ENCODE data around the gene PPP2R2C. TPM values are rescaled to one million over a fixed set of nuclear protein-coding genes. Genes with fewer than 3 reads are reported as not detected.

PPP2R2C gene
- total and polyA plus RNA-seq, 10 of the 15 experiments (the other 5 are each of a cell fraction or from before 2014, with no cell fraction given): 0.13 to 0.15 TPM; not detected in 8

DNA sequence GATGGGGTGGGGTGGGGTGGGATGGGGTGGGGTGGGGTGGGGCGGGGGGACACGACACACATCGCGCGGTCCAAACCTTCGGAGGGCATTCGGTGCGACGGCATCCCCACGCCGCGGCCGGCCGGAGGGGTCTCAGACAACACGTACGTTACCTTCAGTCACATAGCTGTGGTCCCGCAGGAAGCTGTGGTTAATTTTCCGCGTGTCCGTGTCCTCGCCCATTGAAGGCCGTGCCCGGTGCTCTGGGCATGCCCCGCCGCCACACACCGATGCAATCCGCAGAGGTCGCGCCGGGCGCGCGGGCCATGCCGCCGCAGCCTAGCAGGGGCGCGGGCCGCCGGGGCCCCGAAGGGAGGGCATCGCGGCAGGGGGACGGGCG lies 417 bp downstream of the PPP2R2C start (continued):
- no peak for TF ChIP-seq NR2F1 (conservative IDR thresholded peaks at IDR 0.05)
- no peak for TF ChIP-seq RB1 (IDR thresholded peaks at IDR 0.05; ENCODE audit: borderline replicate concordance)
- TF ChIP-seq RUNX3 (IDR thresholded peaks at IDR 0.05; ENCODE audit: low read length): no peak

DNA sequence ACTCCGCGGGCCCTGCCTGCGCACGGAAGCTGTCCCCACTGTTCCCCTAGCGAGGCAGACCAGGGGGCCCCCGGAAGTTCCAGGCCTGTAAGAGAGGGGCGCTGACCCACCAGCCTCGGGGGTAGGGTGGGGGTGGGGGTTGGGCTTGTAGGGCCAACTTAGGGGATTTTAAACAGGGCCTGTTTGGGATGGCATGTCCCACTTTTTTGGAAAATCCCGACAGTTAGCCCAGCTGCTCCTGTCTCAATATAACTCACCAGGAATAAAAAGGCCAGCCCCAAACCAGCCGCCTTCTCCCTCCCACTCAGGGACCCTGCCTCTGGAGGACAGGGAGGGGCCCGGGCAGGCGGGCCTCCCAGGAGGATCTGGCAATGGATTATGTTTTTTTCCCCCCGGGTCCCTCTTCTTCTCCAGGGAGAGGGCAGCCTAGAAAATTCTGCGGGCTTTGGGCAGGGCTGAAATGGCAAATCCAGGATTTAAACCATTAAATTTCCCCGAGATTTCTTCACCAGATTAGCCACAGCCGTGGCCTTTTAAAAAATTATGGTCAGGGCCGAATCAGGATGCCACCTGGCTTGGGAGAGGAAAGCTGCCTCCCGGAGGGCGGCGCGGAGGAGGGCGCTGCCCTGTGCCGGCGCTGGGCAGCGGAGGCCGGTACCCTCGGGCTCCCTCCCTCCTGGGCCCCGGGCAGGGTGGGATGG lies 957 bp downstream of the PPP2R2C start:
- no peak for FAIRE-seq
- CTCF ChIA-PET: no interaction called here
- Histone ChIP-seq H3K36me3 (ENCODE audit: control insufficient read depth in 2 of 2, insufficient read depth in 2 of 2, low read length in 1 of 2) (no peaks in the 10 kb centered on the region), H3K79me2 (ENCODE audit: control insufficient read depth, insufficient read depth, low read length) (no peaks in the 10 kb centered on the region), H3K27me3 (replicated peaks in 1 of 2; ENCODE audit: control insufficient read depth in 2 of 2, insufficient read depth in 2 of 2, low read length in 1 of 2) (peaks cover 0 to 4% of the 10 kb centered on the region in 2 experiments; a peak in 2 of 4 replicates), H2AFZ (ENCODE audit: control insufficient read depth, low read depth, low read length) (no peak overlapping the region), H3K4me1 (ENCODE audit: control insufficient read depth, insufficient read depth, low read length) (no peaks in the 10 kb centered on the region), H3K9me3 (replicated peaks; ENCODE audit: control insufficient read depth, insufficient read depth, low read length) (no peaks in the 10 kb centered on the region; the same call in 2 of the 3 replicates), H3K4me2 (ENCODE audit: control insufficient read depth, insufficient read depth) (no peak overlapping the region), H4K20me1 (ENCODE audit: control insufficient read depth, insufficient read depth) (no peaks in the 10 kb centered on the region), H3K9ac (ENCODE audit: control insufficient read depth, insufficient read depth, low read length) (no peak overlapping the region), H3K4me3 (no peak overlapping the region), H3K27ac (ENCODE audit: control insufficient read depth, insufficient read depth) (no peak overlapping the region)
- BruUV-seq (replicated peaks): no TSS peak
- in situ Hi-C loops (cut with MboI): no loop called here
- SMC1A ChIA-PET (ENCODE audit: uncharacterized antibody, unreplicated experiment): no interaction called here
- WGBS (ENCODE audit: insufficient coverage, insufficient replicate concordance, low lambda C conversion rate, missing lambda C conversion rate): 38% methylated on average over 25 of the region's 28 CpGs
- RAD21 ChIA-PET (ENCODE audit: unreplicated experiment): no interaction called here
- intact Hi-C loops (cut with micrococcal nuclease; ENCODE audit: unreplicated experiment): no loop called here
- ATAC-seq: no peak
- POLR2A ChIA-PET: no interaction called here
- no peak for DNase-seq (ENCODE audit: low read depth, low spot score)
- TF ChIP-seq BCL11A (IDR thresholded peaks at IDR 0.05; ENCODE audit: low read depth, low read length) (no peak), NBN (IDR thresholded peaks at IDR 0.05) (no peak), PAX5 (IDR thresholded peaks at IDR 0.05; ENCODE audit: borderline replicate concordance, low read depth, low read length) (no peak), IKZF1 (conservative IDR thresholded peaks at IDR 0.05) (no peak), SRF (IDR thresholded peaks at IDR 0.05; ENCODE audit: low read depth in 2 of 2, low read length in 2 of 2) (no peak), MYB (IDR thresholded peaks at IDR 0.05; ENCODE audit: borderline replicate concordance, low read depth, low read length) (no peak), NR2F1 (conservative IDR thresholded peaks at IDR 0.05) (no peak), RELA (IDR thresholded peaks at IDR 0.05; ENCODE audit: borderline replicate concordance, partially characterized antibody) (no peak), CBFB (IDR thresholded peaks at IDR 0.05; ENCODE audit: low read depth) (no peak), ETV6 (conservative IDR thresholded peaks at IDR 0.05 in 1 of 2, IDR thresholded peaks at IDR 0.05 in 1 of 2; ENCODE audit: borderline replicate concordance in 1 of 2, low read depth in 1 of 2) (no peak), PML (IDR thresholded peaks at IDR 0.05; ENCODE audit: low read length) (no peak)
- TF ChIP-seq, protein P1, sequence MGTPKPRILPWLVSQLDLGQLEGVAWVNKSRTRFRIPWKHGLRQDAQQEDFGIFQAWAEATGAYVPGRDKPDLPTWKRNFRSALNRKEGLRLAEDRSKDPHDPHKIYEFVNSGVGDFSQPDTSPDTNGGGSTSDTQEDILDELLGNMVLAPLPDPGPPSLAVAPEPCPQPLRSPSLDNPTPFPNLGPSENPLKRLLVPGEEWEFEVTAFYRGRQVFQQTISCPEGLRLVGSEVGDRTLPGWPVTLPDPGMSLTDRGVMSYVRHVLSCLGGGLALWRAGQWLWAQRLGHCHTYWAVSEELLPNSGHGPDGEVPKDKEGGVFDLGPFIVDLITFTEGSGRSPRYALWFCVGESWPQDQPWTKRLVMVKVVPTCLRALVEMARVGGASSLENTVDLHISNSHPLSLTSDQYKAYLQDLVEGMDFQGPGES (IDR thresholded peaks at IDR 0.05): no peak
- TF ChIP-seq, protein P2, sequence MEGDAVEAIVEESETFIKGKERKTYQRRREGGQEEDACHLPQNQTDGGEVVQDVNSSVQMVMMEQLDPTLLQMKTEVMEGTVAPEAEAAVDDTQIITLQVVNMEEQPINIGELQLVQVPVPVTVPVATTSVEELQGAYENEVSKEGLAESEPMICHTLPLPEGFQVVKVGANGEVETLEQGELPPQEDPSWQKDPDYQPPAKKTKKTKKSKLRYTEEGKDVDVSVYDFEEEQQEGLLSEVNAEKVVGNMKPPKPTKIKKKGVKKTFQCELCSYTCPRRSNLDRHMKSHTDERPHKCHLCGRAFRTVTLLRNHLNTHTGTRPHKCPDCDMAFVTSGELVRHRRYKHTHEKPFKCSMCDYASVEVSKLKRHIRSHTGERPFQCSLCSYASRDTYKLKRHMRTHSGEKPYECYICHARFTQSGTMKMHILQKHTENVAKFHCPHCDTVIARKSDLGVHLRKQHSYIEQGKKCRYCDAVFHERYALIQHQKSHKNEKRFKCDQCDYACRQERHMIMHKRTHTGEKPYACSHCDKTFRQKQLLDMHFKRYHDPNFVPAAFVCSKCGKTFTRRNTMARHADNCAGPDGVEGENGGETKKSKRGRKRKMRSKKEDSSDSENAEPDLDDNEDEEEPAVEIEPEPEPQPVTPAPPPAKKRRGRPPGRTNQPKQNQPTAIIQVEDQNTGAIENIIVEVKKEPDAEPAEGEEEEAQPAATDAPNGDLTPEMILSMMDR (IDR thresholded peaks at IDR 0.05 in 2 of 3, conservative IDR thresholded peaks at IDR 0.05 in 1 of 3; ENCODE audit: control insufficient read depth in 2 of 3, extremely low read depth in 1 of 3, insufficient read depth in 1 of 3, low read depth in 3 of 3, low read length in 3 of 3): no peak
- TF ChIP-seq, protein P3, sequence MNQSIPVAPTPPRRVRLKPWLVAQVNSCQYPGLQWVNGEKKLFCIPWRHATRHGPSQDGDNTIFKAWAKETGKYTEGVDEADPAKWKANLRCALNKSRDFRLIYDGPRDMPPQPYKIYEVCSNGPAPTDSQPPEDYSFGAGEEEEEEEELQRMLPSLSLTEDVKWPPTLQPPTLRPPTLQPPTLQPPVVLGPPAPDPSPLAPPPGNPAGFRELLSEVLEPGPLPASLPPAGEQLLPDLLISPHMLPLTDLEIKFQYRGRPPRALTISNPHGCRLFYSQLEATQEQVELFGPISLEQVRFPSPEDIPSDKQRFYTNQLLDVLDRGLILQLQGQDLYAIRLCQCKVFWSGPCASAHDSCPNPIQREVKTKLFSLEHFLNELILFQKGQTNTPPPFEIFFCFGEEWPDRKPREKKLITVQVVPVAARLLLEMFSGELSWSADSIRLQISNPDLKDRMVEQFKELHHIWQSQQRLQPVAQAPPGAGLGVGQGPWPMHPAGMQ (IDR thresholded peaks at IDR 0.05; ENCODE audit: borderline replicate concordance): no peak
- TF ChIP-seq, protein P4, sequence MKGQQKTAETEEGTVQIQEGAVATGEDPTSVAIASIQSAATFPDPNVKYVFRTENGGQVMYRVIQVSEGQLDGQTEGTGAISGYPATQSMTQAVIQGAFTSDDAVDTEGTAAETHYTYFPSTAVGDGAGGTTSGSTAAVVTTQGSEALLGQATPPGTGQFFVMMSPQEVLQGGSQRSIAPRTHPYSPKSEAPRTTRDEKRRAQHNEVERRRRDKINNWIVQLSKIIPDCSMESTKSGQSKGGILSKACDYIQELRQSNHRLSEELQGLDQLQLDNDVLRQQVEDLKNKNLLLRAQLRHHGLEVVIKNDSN (IDR thresholded peaks at IDR 0.05; ENCODE audit: borderline replicate concordance, extremely low read length, insufficient read depth, low read depth, low read length): no peak

All from GM12878 (cell line).